Measurements from ENCODE around the gene SH3GL2.

The SH3GL2 gene

GRCh38 chr9:17795744-17796143 is 216.9 kb downstream of the SH3GL2 start:
- H3K4me1 ChIP-seq (ENCODE audit: control insufficient read depth, insufficient read depth, low read length) = no peaks in the 10 kb centered on the region
- H3K9ac ChIP-seq (ENCODE audit: low read depth, low read length) = no peak overlapping the region
- H3K36me3 ChIP-seq (ENCODE audit: control insufficient read depth, insufficient read depth, low read length) = no peaks in the 10 kb centered on the region
- H3K4me3 ChIP-seq (ENCODE audit: low read depth, low read length) = no peak overlapping the region
- H3K27me3 ChIP-seq (ENCODE audit: control insufficient read depth, insufficient read depth, low read length) = no peaks in the 10 kb centered on the region
- H3K9me3 ChIP-seq (ENCODE audit: control insufficient read depth, insufficient read depth, low read length) = no peaks in the 10 kb centered on the region

GRCh38 chr9:17799369-17799768 is 220.5 kb downstream of the SH3GL2 start:
- H3K4me1 ChIP-seq (ENCODE audit: control insufficient read depth, insufficient read depth, low read length) = no peaks in the 10 kb centered on the region
- no peak overlapping the region for H3K9ac ChIP-seq (ENCODE audit: low read depth, low read length)
- no peaks in the 10 kb centered on the region for H3K9me3 ChIP-seq (ENCODE audit: control insufficient read depth, insufficient read depth, low read length)
- no peak overlapping the region for H3K4me3 ChIP-seq (ENCODE audit: low read depth, low read length)
- H3K27me3 ChIP-seq (ENCODE audit: control insufficient read depth, insufficient read depth, low read length) = no peaks in the 10 kb centered on the region
- no peaks in the 10 kb centered on the region for H3K36me3 ChIP-seq (ENCODE audit: control insufficient read depth, insufficient read depth, low read length)

DNA sequence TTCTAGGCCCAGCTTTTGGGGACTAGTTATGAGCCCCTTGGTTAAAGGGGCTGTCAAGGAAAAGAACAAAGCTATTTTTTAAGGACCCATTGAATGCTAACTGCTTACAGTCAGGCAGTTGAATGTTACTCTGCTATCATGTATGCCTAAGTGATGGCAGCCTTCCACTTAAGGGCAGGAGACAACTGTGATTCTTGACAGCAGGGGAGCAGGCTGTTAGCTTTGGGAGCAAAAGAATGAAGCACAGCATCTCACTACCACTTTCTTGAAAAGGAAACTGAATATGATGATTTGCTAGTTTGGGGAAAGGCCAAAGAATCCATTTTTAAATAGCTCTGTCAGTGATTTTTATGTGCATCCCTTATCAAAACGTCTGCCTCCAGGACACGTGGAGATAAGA is 221.6 kb downstream of the SH3GL2 start:
- no peaks in the 10 kb centered on the region for H3K36me3 ChIP-seq (ENCODE audit: control insufficient read depth, insufficient read depth, low read length)
- H3K9me3 ChIP-seq (ENCODE audit: control insufficient read depth, insufficient read depth, low read length) = no peaks in the 10 kb centered on the region
- no peaks in the 10 kb centered on the region for H3K4me1 ChIP-seq (ENCODE audit: control insufficient read depth, insufficient read depth, low read length)
- H3K4me3 ChIP-seq (ENCODE audit: low read depth, low read length) = no peak overlapping the region
- no peak overlapping the region for H3K9ac ChIP-seq (ENCODE audit: low read depth, low read length)
- H3K27me3 ChIP-seq (ENCODE audit: control insufficient read depth, insufficient read depth, low read length) = no peaks in the 10 kb centered on the region

DNA sequence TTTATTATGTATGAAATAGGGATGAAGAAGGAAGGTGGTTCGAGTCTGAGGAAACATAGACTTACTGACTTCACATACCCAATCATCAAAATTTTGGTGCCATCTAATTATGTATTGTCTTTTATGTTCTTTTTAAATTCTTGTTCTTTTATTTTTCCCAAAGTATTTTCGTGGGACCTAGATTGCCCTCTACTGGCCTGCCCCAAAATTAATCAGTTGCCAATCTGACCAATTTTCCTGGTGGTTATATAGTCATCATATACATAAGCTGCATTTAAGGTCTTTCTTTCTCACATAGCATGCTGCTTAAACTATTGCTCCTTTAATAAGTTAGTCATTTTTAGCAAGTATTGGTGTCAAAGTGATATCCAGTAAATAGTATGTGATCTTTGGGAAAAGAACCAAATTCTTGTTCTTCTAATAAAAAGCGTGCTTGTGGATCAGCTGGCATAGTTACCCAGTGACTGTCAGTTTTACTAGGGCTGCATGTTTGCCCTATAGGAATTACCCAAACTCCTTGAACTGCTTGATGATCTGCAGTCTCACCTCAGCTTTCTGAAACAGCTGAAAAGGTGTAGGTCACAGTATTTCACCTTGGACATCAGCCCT is 223.5 kb downstream of the SH3GL2 start:
- Histone ChIP-seq H3K36me3 (ENCODE audit: control insufficient read depth, insufficient read depth, low read length) (no peaks in the 10 kb centered on the region), H3K9ac (ENCODE audit: low read depth, low read length) (no peak overlapping the region), H3K27me3 (ENCODE audit: control insufficient read depth, insufficient read depth, low read length) (no peaks in the 10 kb centered on the region), H3K4me1 (ENCODE audit: control insufficient read depth, insufficient read depth, low read length) (no peaks in the 10 kb centered on the region), H3K4me3 (ENCODE audit: low read depth, low read length) (no peak overlapping the region), H3K9me3 (ENCODE audit: control insufficient read depth, insufficient read depth, low read length) (no peaks in the 10 kb centered on the region)

DNA sequence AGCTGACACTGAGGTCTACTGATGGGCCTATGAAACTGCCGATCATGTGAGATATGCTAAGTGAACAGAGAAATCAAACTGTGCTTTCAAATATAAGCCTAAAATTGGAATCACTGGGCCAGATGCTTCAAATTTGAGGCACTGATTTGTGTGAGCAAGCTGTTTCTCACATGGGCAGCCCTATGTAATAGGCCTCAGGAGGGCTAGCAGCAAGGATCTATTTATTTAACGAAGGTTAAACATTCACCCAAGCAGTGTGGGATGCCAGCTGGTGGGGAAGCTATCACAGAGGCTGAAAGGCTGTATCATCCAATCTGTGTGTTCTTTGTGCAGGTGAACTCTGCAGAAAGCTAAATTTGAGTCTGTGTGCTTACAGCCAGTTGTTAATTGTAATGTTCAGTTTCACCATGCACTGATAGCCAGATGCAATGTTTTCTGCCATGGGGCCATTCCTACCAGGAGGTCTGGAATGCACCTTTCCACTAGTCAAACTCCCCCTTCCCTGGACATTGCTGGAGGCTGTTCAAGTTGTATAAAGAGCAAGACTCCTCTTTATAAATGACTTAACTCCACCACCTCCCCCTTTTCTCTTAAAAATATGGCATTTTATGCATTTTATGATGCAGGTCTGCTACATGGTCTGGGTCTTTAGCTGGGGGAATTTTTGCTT is 228.9 kb downstream of the SH3GL2 start:
- no peaks in the 10 kb centered on the region for H3K36me3 ChIP-seq (ENCODE audit: control insufficient read depth, insufficient read depth, low read length)
- no peak overlapping the region for H3K4me3 ChIP-seq (ENCODE audit: low read depth, low read length)
- H3K4me1 ChIP-seq (ENCODE audit: control insufficient read depth, insufficient read depth, low read length) = no peaks in the 10 kb centered on the region
- H3K9ac ChIP-seq (ENCODE audit: low read depth, low read length) = no peak overlapping the region
- H3K27me3 ChIP-seq (ENCODE audit: control insufficient read depth, insufficient read depth, low read length) = no peaks in the 10 kb centered on the region
- H3K9me3 ChIP-seq (ENCODE audit: control insufficient read depth, insufficient read depth, low read length) = no peaks in the 10 kb centered on the region

DNA sequence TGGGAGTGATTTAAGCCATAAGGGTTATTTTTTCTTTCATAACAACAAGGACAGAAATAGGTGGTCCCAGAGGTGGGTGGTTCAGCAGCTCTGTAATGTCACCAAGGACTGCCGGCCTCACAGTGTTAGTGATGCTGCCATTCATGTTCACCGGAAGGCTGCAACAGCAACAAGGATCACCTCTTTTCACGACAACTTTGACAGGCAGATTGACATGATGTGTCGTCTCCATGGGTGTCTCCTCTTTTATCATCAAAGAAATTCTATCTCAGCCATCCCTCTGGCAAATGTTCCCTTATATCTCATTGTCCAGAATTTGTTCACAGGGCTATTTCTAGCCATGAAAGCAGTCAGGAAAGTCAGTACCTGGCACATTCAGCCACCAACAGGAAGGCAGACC is 231.5 kb downstream of the SH3GL2 start:
- H3K4me3 ChIP-seq (ENCODE audit: low read depth, low read length) = no peak overlapping the region
- H3K9ac ChIP-seq (ENCODE audit: low read depth, low read length) = no peak overlapping the region
- no peaks in the 10 kb centered on the region for H3K9me3 ChIP-seq (ENCODE audit: control insufficient read depth, insufficient read depth, low read length)
- H3K4me1 ChIP-seq (ENCODE audit: control insufficient read depth, insufficient read depth, low read length) = no peaks in the 10 kb centered on the region
- no peaks in the 10 kb centered on the region for H3K36me3 ChIP-seq (ENCODE audit: control insufficient read depth, insufficient read depth, low read length)
- no peaks in the 10 kb centered on the region for H3K27me3 ChIP-seq (ENCODE audit: control insufficient read depth, insufficient read depth, low read length)

DNA sequence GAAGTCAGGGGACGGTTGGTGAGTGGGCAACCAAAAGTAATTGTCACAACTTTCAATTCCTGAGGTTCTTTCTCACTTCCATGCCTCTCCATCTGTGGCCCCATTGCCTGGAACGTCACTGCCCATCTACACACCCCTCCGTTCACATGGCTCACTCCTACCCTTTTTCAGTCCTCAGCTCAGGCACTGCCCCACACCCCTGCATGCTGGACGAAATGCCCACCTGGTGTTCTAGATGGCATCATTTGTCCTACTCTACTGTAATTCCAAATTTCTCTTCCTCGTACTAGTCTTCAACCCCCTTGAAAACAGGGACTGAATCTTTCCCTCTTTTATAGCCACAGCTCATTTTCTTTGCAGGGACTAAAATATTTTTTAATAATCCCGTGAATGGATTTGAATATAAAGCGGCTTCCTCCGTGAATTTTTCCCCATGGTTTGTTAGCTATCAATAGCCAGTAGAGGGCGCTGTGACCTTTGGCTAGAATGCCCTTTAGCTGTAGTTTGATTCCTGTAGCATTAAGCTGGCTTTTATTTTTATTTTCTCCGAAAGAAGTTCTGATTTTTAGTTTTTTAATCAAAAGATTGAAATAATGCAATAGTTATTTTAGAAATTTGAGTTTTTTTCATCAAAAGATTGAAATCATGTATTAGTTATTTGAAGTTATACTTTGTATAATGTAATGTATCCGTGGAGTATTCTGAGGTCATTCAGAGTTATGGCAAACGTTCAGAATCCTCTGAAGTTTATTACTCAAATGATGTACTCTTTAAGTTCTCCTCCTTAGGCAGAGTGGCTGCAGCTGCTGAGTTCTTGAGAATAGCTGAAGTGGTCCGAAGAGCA is 232.1 kb downstream of the SH3GL2 start:
- H3K36me3 ChIP-seq (ENCODE audit: control insufficient read depth, insufficient read depth, low read length) = no peaks in the 10 kb centered on the region
- no peak overlapping the region for H3K9ac ChIP-seq (ENCODE audit: low read depth, low read length)
- no peaks in the 10 kb centered on the region for H3K4me1 ChIP-seq (ENCODE audit: control insufficient read depth, insufficient read depth, low read length)
- H3K9me3 ChIP-seq (ENCODE audit: control insufficient read depth, insufficient read depth, low read length) = no peaks in the 10 kb centered on the region
- no peak overlapping the region for H3K4me3 ChIP-seq (ENCODE audit: low read depth, low read length)
- no peaks in the 10 kb centered on the region for H3K27me3 ChIP-seq (ENCODE audit: control insufficient read depth, insufficient read depth, low read length)

DNA sequence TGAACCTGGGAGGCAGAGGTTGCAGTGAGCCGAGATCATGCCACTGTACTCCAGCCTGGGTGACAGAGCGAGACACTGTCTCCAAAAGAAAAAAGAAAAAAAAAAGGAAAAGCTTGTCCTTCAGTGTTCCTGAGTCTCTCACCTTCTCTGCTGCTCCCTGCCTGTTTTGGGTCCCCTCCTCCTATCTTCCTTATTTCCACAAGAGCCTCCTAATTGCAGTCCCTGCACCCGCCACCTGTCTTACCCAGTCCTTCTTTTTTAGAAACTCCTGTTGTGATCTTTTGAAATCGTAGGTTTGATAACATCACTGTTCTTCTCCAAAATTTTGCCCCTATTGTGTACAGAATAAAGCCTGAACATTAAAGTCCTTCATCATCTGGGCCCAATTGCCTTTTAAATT is 234.9 kb downstream of the SH3GL2 start:
- Histone ChIP-seq H3K27me3 (ENCODE audit: control insufficient read depth, insufficient read depth, low read length) (no peaks in the 10 kb centered on the region), H3K4me3 (ENCODE audit: low read depth, low read length) (no peak overlapping the region), H3K36me3 (ENCODE audit: control insufficient read depth, insufficient read depth, low read length) (no peaks in the 10 kb centered on the region), H3K9me3 (ENCODE audit: control insufficient read depth, insufficient read depth, low read length) (no peaks in the 10 kb centered on the region), H3K4me1 (ENCODE audit: control insufficient read depth, insufficient read depth, low read length) (no peaks in the 10 kb centered on the region), H3K9ac (ENCODE audit: low read depth, low read length) (no peak overlapping the region)

DNA sequence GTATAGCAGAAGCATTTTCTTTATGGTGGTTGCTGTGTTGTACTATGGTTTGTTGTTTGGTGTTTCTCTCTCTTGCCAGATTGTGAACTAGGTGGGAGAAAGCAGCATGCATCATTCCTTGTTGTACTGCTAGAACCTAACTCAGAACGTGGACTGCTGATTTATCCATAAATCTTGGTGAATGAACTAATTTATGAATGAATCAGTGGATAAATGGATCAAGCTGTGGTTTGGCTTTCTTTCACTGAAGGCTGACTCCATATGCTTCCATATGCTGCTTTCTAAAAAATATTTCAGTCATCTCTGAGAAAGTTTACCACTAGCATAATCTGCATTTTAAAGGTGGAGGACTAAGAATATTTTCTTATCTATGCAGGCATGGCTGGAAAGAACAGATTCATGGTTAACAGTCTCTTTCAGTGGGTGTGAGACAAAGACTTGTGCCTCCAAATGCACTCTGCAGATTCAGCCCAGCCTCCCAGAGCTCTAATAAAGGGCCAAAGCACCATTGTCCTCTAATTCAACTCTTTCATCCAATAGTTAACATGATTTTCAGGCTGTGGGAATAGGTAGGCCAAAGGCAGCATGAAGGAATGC is 237.7 kb downstream of the SH3GL2 start:
- no peaks in the 10 kb centered on the region for H3K27me3 ChIP-seq (ENCODE audit: control insufficient read depth, insufficient read depth, low read length)
- H3K4me3 ChIP-seq (ENCODE audit: low read depth, low read length) = no peak overlapping the region
- no peaks in the 10 kb centered on the region for H3K36me3 ChIP-seq (ENCODE audit: control insufficient read depth, insufficient read depth, low read length)
- H3K9me3 ChIP-seq (ENCODE audit: control insufficient read depth, insufficient read depth, low read length) = no peaks in the 10 kb centered on the region
- H3K4me1 ChIP-seq (ENCODE audit: control insufficient read depth, insufficient read depth, low read length) = no peaks in the 10 kb centered on the region
- H3K9ac ChIP-seq (ENCODE audit: low read depth, low read length) = no peak overlapping the region

GRCh38 chr9:17824191-17824590 is 245.3 kb downstream of the SH3GL2 start:
- no peaks in the 10 kb centered on the region for H3K4me1 ChIP-seq (ENCODE audit: control insufficient read depth, insufficient read depth, low read length)

DNA sequence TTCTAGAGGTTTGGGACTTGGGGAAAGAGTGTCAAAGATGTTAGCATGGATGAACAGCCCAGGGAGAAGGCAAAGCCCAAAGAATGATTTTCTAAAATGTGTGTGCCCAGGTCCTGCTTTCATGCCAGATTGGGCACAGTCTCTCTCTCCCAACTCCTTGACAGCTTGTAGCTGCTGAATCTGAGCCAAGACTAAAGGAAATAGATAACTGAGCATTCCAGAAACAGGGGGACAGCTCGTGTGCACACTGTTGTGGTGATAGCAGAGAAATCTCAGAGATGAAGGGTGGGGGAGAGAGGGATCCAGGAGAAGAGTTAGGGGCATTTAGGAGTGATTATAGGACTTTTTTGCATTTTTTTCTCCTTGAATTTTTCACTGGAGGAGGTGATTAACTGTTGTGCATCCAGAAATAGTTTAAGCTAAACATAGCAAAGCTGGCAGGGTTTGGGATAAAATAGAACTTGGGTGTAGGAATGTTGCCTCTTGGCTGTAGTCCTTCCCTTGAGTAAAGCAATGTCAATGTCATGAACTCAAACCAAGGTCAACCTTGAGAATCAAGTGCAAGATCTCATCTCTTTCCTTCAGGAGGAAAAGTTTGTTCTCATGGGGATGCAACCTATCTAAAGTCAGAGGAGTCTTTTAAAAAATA is 245.9 kb downstream of the SH3GL2 start:
- no peak overlapping the region for H3K4me3 ChIP-seq (ENCODE audit: low read depth, low read length)
- no peaks in the 10 kb centered on the region for H3K4me1 ChIP-seq (ENCODE audit: control insufficient read depth, insufficient read depth, low read length)
- no peak overlapping the region for H3K9ac ChIP-seq (ENCODE audit: low read depth, low read length)
- no peaks in the 10 kb centered on the region for H3K9me3 ChIP-seq (ENCODE audit: control insufficient read depth, insufficient read depth, low read length)
- no peaks in the 10 kb centered on the region for H3K27me3 ChIP-seq (ENCODE audit: control insufficient read depth, insufficient read depth, low read length)
- no peaks in the 10 kb centered on the region for H3K36me3 ChIP-seq (ENCODE audit: control insufficient read depth, insufficient read depth, low read length)

More at GRCh38 chr9:17824191-17824590, 245.3 kb downstream of the SH3GL2 start:
- Histone ChIP-seq H3K4me3 (ENCODE audit: low read depth, low read length) (no peak overlapping the region), H3K36me3 (ENCODE audit: control insufficient read depth, insufficient read depth, low read length) (no peaks in the 10 kb centered on the region), H3K27me3 (ENCODE audit: control insufficient read depth, insufficient read depth, low read length) (no peaks in the 10 kb centered on the region), H3K9ac (ENCODE audit: low read depth, low read length) (no peak overlapping the region), H3K9me3 (ENCODE audit: control insufficient read depth, insufficient read depth, low read length) (no peaks in the 10 kb centered on the region)
